A673 (cell line): ENCODE measurements around the gene DMPK.

Experiments
- CTCF ChIP-seq: fragments of 300-800, 200-600 bp; sonication (generic); conservative IDR thresholded peaks from 2 replicates; pipeline ENCODE4 v1.5.1; 2017; ENCODE audit warnings: low read depth, mild to moderate bottlenecking, antibody characterized with exemption, low read length, moderate library complexity, mixed read lengths
- EZH2 ChIP-seq: fragments of 200-600 bp; sonication (generic); IDR thresholded peaks from 2 replicates; pipeline ENCODE4 v1.6.1; 2017; ENCODE audit warnings: borderline replicate concordance, low read depth, mild to moderate bottlenecking, mixed read lengths, antibody characterized with exemption, low read length; ENCODE audit not compliant: poor library complexity, severe bottlenecking

GRCh38 chr19:45825263-45825605 lies 42.9 kb upstream of the DMPK start:
- no peak for TF ChIP-seq EZH2
- no peak for TF ChIP-seq CTCF
